IPS-11a (cell line): ENCODE data around the gene SIX5.
"Not testable (repeated sequence)": the region's sequence is repeated elsewhere in the genome, so short reads cannot be mapped to it uniquely, and the experiment has no call there.

ENCODE experiments used
- H3K4me3 ChIP-seq: one replicate; pipeline ENCODE4 v1.5.1; 2013; ENCODE audit warnings: low read depth, low read length, control low read depth

Gene SIX5

DNA sequence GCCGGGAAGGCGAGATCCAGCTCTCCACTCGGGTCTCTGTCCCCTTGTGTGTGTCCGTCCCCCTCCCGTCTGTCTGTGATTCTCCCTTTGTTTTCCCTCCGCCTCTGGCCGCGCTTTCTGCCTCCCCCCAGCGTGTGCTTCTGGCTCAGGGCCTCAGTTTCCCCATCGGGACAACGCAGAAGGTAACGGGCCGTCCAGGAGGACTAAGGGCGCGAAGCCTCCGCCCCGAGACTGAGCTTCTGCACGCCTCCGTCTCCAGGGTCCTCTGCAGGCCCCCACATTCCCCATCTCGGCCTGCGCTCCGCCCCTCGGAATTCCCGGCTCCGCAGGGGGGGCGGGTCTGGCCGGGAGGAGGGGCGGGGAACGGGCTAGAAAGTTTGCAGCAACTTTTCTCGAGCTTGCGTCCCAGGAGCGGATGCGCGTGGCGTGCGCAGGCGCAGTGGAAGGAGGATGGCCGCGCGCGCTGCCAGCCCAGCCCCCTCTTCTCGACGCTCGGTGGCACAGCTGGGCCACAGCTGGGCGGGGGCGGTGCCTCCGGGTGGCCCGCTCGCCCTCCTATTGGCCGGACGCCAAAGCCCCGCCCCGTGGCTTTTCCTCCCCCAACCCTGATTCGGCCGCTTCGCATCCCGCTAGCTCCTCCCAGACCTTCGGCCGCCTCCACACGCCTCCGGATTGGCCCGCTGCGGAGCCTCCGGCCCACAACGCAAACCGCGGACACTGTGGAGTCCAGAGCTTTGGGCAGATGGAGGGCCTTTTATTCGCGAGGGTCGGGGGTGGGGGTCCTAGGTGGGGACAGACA, at the start of gene SIX5:
TSS of gene SIX5 (minus strand) at position 269 of the 799 bp plus-strand sequence. CDS start 408 bp downstream, outside the sequence.
- peak within 1 kb of the TSS; percentile 78 for H3K4me3 ChIP-seq

DNA sequence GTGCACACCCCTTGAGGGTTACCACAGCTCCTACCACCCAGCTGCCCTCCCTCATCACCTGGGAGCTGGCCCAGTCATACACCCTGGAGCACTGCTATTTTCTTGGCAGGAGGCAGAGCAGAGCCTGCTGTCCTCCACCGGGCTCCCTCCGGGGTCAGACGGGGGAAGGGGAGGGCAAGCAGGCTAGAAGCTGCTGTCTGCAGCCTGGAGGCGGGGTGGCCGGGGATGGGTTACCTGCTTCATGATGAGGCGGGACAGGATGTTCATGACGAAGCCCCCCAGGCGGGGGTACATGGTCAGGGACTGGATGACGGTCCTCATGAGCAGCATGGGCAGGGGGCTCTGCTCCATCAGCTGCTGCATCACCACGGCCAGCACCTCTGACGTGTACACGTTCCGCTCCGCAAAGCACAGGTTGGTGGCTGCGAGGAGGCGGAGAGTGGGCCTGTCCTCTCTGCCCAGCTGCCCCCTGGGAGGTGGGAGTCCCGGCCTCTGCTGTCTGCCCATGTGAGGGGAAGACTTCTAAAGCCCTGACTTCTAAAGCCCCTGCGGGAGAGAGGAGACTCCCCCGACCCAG, 48.8 kb upstream of the SIX5 start:
- no peak overlapping the region for H3K4me3 ChIP-seq

DNA sequence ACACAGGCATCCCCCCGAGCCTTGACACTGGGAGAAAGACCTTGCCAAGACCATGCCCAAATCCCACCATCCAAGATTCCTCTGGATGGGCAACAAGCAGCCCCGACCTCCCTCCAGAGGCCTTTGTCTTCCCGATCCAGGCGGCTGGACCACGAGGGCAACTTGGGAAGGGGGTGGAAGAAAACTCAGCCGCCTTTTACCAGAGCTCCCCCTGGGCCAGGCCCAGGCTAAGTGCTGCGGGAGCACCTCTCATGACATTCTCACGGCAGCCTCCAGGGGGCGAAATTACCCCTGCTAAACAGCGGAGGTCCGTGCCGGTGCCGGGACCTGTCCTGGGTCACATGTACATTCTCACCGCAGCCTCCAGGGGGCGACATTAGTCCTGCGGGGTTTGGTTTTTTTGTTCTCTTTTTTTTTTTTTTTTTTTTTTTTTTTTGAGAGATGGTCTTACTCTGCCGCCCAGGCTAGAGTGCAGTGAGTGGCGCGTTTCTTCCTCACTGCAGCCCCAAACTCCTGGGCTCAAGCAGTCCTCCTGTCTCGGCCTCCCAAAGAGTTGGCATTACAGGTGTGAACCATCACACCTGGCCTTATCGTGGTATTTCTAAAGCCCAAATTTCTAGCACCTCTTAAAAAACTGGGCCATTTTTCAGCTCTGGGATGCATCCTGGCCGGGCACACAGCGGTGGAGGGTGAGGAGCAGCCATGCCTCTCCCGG, 48.1 kb upstream of the SIX5 start:
- H3K4me3 ChIP-seq = no peak overlapping the region

DNA sequence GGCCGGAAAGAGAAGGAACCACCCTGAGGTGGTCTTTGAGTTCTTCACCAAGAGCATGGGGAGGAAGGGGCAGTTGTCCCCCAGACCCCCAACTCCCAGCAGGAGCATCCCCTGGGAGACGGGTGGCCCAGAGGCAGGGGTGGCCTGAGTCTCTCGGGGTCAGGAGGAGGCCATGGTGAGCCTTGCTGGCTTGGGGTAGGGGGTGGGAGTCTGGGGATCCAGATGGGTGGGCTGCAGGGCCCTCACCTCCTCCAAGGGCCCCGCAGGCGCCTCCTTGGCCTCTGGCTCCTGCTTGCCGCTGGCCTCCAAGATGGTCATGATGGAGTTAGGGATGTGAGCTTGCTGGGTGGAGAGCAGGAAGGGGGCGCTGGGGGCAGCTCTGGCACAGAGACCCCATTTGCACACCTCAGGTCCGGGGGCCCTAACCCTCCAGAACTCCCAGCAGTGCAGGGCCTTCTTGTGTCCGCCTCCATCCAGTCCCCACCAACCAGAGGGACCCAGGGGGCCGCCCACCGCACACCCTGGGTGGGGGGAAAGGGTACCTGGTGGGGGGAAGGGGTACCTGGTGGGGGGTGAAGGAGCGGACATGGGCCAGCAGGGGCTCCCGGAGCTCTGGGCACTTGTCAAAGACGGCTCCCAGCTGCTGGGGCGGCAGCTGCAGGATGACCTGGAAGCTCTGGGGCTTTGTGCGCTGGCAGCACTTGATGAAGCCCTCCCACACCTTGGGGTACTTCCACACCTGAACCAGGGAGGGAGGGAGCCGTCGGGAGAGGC, 47.4 kb upstream of the SIX5 start:
- peak overlapping the region; percentile 51 for H3K4me3 ChIP-seq

DNA sequence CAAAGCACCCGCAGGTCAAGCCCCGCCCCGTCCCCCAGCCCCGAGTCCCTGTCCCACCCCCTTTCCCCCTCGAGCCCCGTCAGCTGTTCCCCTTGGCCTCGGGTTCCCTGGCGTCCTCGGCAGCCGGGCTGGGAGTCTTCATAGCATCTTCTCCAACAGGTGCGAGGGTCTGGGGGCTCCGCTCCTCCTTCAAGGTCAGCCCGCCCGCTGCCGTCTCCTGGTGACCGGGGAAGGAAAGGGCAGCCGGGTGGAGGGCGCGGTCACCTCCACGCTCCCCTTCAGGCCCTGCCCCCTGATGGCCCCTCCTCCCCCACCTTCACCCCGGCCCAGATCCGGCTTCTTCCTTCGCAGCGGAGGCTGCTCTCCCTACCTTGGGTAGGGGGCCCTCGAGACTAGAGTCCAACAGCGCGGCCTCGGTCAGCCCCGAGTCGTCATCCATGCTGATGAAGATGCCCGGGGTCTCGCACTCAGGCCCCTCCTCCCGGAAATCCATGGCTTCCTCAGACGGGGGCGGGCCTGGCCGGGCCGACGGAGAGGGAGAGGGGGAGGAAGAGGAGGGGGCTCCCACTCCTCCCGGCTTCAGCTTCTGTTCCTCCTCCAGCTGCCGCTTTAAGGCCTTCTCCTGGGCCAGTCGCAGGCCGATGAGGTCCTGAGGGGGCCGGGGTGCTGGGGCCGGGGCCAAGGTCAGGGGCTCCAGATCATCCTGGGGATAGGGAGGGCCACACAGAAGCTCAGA, 46.6 kb upstream of the SIX5 start:
- peak overlapping the region; percentile 51 for H3K4me3 ChIP-seq

DNA sequence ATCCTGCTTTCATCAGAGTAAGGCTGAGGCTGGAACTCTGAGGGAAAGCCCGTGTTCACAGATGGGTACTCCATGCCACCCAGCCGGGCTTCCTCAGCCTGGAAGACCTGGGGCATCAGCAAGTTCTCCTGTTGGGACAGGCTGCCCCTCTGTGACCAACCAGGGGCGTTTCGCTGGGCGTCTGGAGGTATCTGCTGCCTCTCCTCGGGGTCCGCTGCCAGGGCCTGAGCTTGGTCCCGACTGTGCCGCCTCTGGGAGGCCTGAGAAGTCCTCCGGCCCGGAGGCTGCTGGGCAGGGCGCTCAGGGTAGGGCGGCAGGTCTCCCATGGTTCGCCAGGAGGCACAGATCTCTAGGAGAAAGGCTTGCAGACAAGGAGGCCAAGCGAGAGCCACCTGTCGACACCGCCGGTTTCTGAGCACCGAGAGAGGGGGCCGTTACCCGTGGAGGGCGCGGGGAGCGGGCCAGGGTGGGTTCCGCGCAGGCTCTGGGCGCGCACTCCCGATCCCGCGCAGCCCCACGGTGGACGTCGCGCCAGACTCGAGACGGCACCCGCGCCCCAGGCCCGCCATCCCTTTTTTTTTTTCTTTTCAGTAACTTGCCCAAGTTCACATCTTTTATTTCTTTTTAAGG, 45.9 kb upstream of the SIX5 start, which contains the start of gene RSPH6A:
TSS of gene RSPH6A (minus strand) at position 458 of the 630 bp plus-strand sequence. CDS start at position 326, 132 bp downstream.
- peak within 1 kb of the TSS; percentile 51 for H3K4me3 ChIP-seq

DNA sequence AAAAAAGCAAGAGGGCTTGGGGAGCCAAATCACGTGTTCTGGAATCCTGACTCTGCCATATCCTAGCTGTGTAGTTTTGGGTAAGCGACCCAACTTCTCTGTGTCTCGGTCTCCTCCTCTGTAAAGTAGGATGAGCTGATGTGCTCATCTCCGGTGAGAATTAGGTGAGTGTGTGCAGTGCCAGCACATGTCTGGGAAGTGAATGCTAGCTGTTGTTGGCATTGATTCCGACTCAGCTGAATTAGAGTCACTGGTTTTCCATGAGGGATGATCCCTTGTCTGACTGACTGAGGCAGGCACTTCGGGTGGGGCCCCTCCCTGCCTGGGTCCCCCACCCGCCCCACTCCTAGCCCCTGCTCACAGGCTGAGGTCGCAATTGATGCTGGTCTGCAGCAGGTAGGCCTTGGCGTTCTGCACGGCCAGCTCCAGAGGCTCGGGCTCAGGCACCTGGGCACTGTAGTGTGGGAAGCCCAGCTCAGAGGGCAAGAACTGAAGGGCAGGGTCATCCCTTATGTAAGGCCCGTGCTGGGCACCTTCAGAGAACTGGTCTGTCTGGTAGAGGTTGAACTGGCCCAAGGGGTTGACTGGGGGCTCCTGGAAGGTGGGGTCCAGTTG, 45.2 kb upstream of the SIX5 start:
- peak overlapping the region; percentile 43 for H3K4me3 ChIP-seq

DNA sequence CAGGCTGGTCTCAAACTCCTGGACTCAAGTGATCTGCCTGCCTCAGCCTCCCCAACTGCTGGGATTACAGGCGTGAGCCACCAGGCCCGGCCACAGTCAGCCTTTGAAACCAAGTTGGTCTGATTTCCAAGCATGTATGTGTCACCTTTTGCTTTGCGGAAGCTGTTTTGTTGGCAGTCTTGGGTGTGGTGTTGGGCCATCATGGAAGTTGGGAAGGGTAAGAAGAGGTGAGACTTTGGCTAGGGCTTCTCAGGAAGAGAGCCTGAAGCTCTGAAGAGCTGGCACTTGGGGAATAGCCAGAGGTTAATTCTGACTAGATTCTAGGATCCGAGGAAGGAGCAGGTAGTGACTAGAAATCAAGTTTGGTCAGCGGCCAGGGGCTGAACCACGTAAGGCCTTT, 43.2 kb upstream of the SIX5 start:
- no peak overlapping the region for H3K4me3 ChIP-seq

- no peak overlapping the region for H3K4me3 ChIP-seq
These were observed 40.6 kb upstream of the SIX5 start for GRCh38 chr19:45809643-45810159.

DNA sequence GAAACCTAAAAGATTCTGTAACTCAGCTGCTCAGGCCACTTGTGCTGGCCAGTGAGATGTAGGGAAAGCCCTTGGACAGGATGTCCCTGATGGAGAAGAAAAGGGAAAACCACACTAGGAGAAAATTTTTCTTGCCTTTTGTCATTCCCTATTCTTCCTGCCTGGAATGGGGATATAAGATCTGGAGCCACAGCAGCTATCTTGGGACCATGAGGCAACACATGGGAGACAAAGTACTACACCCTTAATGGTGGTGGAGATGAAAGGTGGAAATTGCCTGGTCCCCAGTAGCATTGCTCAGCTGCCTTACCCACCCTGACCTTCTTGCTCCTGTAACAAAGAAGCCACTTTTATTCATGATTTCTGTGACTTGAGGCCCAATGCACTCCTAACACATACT, 36.7 kb upstream of the SIX5 start:
- no peak overlapping the region for H3K4me3 ChIP-seq

GRCh38 chr19:45804959-45805230, 35.8 kb upstream of the SIX5 start:
- no peak overlapping the region for H3K4me3 ChIP-seq

- H3K4me3 ChIP-seq = no peak overlapping the region
These were observed 35.3 kb upstream of the SIX5 start for GRCh38 chr19:45804140-45804958.

- H3K4me3 ChIP-seq = no peak overlapping the region
These were observed 32.6 kb upstream of the SIX5 start for GRCh38 chr19:45801603-45802175.

GRCh38 chr19:45800070-45800553, 31.1 kb upstream of the SIX5 start:
- H3K4me3 ChIP-seq = no peak overlapping the region

GRCh38 chr19:45799541-45799940, 30.5 kb upstream of the SIX5 start:
- not testable (repeated sequence) for H3K4me3 ChIP-seq

- H3K4me3 ChIP-seq = no peak overlapping the region
These were observed 30.0 kb upstream of the SIX5 start for GRCh38 chr19:45798995-45799517.

GRCh38 chr19:45794627-45795026, 25.6 kb upstream of the SIX5 start:
- H3K4me3 ChIP-seq = no peak overlapping the region

- H3K4me3 ChIP-seq = no peak overlapping the region
These were observed 24.8 kb upstream of the SIX5 start for GRCh38 chr19:45793876-45794275.
